ENCODE data around the gene STX3.

The STX3 gene

GRCh38 chr11:59791639-59792038, 36.5 kb downstream of the STX3 start:
- no peak overlapping the region for H3K4me3 ChIP-seq (replicated peaks; ENCODE audit: low read depth, low read length)
- TF ChIP-seq CTCF (IDR thresholded peaks at IDR 0.05; ENCODE audit: low read depth, low read length, missing control alignments) = no peak
- no peak for DNase-seq (ENCODE audit: extremely low read depth, low read depth)

GRCh38 chr11:59792507-59792906, 37.3 kb downstream of the STX3 start:
- TF ChIP-seq CTCF (IDR thresholded peaks at IDR 0.05; ENCODE audit: low read depth, low read length, missing control alignments) = no peak
- no peak overlapping the region for H3K4me3 ChIP-seq (replicated peaks; ENCODE audit: low read depth, low read length)
- no peak for DNase-seq (ENCODE audit: extremely low read depth, low read depth)

- DNase-seq (ENCODE audit: extremely low read depth, low read depth) = no peak
- TF ChIP-seq CTCF (IDR thresholded peaks at IDR 0.05; ENCODE audit: low read depth, low read length, missing control alignments) = no peak
Observed at GRCh38 chr11:59794417-59794816, 39.2 kb downstream of the STX3 start.

GRCh38 chr11:59800390-59801025, 45.3 kb downstream of the STX3 start:
- TF ChIP-seq CTCF (IDR thresholded peaks at IDR 0.05; ENCODE audit: low read depth, low read length, missing control alignments) = no peak
- DNase-seq (ENCODE audit: extremely low read depth, low read depth) = no peak
- H3K4me3 ChIP-seq (replicated peaks; ENCODE audit: low read depth, low read length) = no peak overlapping the region

More at GRCh38 chr11:59794417-59794816, 39.2 kb downstream of the STX3 start:
- H3K4me3 ChIP-seq (replicated peaks; ENCODE audit: low read depth, low read length) = no peak overlapping the region

- DNase-seq (ENCODE audit: extremely low read depth, low read depth) = no peak
- no peak for TF ChIP-seq CTCF (IDR thresholded peaks at IDR 0.05; ENCODE audit: low read depth, low read length, missing control alignments)
- no peak overlapping the region for H3K4me3 ChIP-seq (replicated peaks; ENCODE audit: low read depth, low read length)
Observed at GRCh38 chr11:59801160-59801706, 46.1 kb downstream of the STX3 start.

GRCh38 chr11:59801981-59802638, 46.9 kb downstream of the STX3 start:
- TF ChIP-seq CTCF (IDR thresholded peaks at IDR 0.05; ENCODE audit: low read depth, low read length, missing control alignments) = no peak
- no peak for DNase-seq (ENCODE audit: extremely low read depth, low read depth)
- no peak overlapping the region for H3K4me3 ChIP-seq (replicated peaks; ENCODE audit: low read depth, low read length)

Measured in HFF-Myc (cell line).